ENCODE measurements around the gene API5.

Gene API5

DNA sequence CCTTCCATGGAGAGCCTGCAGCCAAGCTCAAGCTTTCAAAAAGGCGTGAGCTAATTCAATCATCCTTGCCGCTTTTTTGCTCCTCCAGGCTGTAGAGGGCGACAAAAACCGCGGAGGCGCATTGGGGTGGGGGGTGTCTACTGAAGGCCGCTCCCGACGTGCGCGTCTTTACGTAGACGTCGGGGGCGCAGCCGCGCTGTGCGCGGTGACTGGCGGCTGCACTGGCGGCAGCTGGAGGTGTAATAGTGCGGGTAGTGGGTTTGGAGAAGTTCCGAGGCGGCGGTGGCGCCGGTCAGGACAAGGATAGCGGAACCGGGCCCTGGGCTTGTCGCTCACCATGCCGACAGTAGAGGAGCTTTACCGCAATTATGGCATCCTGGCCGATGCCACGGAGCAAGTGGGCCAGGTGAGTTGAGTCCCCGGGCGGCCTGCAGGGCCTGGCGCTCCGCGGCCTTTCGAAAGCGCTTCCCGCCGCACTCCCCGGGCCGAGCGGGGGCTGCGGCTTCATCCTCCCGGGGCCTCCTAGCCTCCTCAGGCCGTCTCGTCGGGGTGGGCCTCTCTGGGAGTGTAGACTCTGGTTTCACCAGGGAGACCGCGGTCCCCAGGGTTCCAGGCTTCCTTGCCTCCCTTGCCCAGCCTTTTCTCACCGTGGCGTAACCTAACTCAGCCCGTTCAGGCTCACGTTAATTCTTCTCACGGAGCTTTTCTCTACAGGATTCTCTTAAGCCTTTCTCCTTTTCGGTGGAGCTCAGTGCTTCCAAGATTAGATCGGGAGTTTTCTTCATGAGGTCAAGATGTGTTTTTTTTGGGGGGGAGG lies at the start of gene API5:
TSS of gene API5 (plus strand) at position 206 of the 817 bp plus-strand sequence. CDS start at position 338, 132 bp downstream.
- DNase-seq (ENCODE audit: low spot score), result peak; percentile 84
- TF ChIP-seq, protein P1, sequence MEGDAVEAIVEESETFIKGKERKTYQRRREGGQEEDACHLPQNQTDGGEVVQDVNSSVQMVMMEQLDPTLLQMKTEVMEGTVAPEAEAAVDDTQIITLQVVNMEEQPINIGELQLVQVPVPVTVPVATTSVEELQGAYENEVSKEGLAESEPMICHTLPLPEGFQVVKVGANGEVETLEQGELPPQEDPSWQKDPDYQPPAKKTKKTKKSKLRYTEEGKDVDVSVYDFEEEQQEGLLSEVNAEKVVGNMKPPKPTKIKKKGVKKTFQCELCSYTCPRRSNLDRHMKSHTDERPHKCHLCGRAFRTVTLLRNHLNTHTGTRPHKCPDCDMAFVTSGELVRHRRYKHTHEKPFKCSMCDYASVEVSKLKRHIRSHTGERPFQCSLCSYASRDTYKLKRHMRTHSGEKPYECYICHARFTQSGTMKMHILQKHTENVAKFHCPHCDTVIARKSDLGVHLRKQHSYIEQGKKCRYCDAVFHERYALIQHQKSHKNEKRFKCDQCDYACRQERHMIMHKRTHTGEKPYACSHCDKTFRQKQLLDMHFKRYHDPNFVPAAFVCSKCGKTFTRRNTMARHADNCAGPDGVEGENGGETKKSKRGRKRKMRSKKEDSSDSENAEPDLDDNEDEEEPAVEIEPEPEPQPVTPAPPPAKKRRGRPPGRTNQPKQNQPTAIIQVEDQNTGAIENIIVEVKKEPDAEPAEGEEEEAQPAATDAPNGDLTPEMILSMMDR (IDR thresholded peaks at IDR 0.05; ENCODE audit: extremely low read depth, insufficient read depth, missing control alignments), result peak; percentile 87
- in situ Hi-C loops (cut with MboI; ENCODE audit: low pct_unique_long_range_greater_than_20kb, low sequenced_read_pairs, unreplicated experiment), result no loop called here

DNA sequence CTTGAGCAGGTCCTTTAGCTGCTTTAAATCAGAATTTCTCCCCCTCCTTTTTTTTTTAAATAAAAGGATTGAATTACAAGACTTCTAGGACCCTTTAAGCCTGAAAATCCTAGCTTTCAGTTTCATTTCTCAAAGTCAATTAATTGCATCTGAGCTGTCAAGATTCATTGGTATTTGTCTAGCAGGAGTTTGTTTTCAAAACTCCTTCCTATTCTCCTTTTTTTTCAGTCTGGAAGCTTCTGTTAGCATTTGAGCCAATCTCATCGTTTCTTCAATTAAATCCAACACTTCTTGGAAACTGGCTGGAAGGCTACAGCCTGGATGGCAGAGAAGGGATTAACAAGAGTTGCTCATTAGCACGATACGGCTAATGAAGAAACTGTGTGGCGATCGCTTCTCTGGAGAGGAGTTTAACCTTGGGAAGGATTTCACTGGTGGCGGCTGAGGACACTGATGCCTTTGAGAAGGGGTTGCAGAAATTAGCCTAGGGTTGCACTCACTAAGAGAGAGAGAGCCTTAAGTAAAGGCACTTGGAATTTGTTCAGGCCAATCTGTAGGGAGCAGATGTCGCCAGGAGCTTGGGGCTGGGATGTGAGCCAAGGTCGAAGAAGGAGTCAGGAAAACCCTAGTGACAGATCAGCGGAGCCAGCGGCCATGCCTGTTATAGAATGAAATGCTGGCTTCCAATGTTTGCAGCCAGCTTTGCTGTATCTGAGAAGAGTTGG lies 43.8 kb upstream of the API5 start:
- no peak for DNase-seq (ENCODE audit: low spot score)
- in situ Hi-C loops (cut with MboI; ENCODE audit: low pct_unique_long_range_greater_than_20kb, low sequenced_read_pairs, unreplicated experiment), result no loop called here
- TF ChIP-seq, protein P1 (IDR thresholded peaks at IDR 0.05; ENCODE audit: extremely low read depth, insufficient read depth, missing control alignments), result no peak

DNA sequence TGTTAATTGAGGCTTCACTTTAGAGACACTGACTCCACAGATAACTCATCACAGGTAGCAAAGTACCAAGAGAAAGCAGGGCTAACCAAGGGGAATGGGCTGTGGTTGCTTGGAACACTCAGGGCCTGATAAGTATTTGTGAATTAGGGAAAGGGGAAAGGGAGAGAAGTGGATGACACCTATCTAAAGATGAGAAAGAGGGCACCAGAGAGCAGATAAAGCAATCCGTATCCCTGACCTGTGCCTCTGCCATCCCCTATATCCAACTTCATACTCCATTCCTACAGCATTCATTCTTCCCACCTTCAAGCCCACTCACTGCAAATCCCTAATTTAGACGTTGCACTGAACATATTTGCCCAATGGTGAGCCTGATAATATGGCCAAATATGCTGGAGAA lies 43.0 kb upstream of the API5 start:
- DNase-seq (ENCODE audit: low spot score), result no peak
- in situ Hi-C loops (cut with MboI; ENCODE audit: low pct_unique_long_range_greater_than_20kb, low sequenced_read_pairs, unreplicated experiment), result no loop called here
- TF ChIP-seq, protein P1 (IDR thresholded peaks at IDR 0.05; ENCODE audit: extremely low read depth, insufficient read depth, missing control alignments), result no peak

DNA sequence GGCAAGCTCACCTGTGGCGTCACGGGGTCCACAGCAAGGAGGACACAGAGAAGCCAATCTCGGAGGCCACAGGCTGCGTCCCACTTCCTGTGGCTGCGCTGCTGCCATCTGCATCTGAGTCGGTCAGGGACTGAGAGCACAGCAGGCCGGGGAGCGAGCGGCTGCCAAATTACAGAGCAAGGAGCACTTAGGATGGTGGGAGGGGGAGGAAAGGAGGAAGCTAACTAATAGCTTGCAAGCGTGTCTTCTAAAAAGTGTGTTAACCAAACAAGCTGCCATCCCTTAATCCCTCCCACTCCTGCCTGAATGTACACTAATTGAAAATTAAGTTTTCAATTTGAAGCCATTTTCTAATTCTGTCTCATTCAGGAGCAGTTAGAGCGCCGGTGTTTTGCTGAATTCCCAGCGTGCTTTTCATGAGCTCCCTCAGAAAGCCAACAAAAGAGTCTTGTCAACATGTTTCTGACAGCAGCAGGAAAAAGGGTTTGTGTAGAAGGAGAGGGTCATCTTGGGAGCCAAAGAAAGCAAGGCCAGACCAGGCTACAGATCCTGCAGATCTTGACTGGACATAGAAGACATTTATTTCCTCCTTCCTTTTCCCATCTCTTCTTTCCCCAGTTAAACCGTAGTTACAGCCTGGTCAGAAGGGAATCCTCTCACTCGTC lies 42.4 kb upstream of the API5 start:
- TF ChIP-seq, protein P1 (IDR thresholded peaks at IDR 0.05; ENCODE audit: extremely low read depth, insufficient read depth, missing control alignments), result no peak

DNA sequence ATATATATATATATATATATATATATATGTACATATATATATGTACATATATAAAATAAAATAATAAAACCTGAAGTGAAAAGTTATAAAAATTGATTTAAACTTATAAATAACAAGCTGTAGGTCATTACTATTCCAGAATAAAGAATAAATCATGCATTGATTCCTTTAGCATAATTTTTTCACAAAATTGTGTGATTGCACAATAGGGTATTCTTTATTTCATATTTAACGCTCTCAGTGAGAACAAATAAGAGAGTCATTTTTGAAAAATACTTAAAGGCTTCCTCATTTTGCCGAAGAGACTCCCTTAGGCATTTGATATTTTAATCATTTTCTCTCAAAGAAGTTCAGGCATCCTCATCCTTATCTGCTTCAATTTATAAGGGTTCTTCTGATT lies 41.3 kb upstream of the API5 start:
- no peak for DNase-seq (ENCODE audit: low spot score)
- in situ Hi-C loops (cut with MboI; ENCODE audit: low pct_unique_long_range_greater_than_20kb, low sequenced_read_pairs, unreplicated experiment), result no loop called here
- TF ChIP-seq, protein P1 (IDR thresholded peaks at IDR 0.05; ENCODE audit: extremely low read depth, insufficient read depth, missing control alignments), result no peak

More for the DNA sequence above, 42.4 kb upstream of the API5 start:
- no peak for DNase-seq (ENCODE audit: low spot score)
- in situ Hi-C loops (cut with MboI; ENCODE audit: low pct_unique_long_range_greater_than_20kb, low sequenced_read_pairs, unreplicated experiment), result no loop called here

DNA sequence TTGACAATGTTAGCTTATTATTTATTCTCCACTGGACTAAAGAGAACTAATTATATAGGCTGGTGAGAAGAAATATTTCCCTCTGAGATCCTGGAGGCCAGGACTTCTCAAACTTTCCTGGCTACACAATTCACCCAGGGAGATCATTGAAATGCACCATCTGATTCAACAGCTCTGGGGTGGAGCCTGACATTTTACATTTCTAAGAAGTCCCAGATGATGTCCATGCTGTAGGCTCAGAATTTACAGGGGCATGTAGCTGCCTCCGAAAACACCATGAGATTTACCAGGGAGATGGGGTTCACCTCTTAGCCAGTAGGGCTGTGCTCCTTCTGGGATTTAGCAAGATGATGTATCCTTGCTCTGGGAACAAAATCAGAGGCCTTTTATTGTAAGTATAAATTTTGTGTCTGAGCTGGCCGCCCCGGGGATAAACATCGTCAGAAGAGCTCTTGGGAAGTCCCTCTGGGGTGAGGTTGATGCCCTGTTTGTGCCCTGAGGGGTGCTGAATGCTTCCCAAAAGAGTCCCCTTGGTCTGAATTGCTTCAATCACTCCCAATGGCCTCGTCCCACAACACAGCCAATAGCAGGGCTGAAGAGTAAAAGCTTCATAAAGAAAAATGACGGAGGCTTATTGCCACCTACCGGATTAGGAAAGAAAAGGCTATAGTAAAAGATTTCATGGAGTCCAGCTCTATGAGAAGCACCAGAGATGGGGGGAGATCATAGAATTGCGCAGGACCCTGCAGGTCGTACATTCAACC lies 33.4 kb upstream of the API5 start:
- in situ Hi-C loops (cut with MboI; ENCODE audit: low pct_unique_long_range_greater_than_20kb, low sequenced_read_pairs, unreplicated experiment), result no loop called here
- TF ChIP-seq, protein P1 (IDR thresholded peaks at IDR 0.05; ENCODE audit: extremely low read depth, insufficient read depth, missing control alignments), result peak; percentile 16
- peak; percentile 23 for DNase-seq (ENCODE audit: low spot score)
